Embryonic facial prominence (tissue), 1 donor: ENCODE results near the gene JUP.
"Not testable (repeated sequence)": the region's sequence is repeated elsewhere in the genome, so short reads cannot be mapped to it uniquely, and the experiment has no call there.

Experiments used
- DNase-seq: peaks from one replicate; pipeline ENCODE4 v3.0.0-alpha.2; 2016; ENCODE audit errors: extremely low spot score

JUP gene

DNA sequence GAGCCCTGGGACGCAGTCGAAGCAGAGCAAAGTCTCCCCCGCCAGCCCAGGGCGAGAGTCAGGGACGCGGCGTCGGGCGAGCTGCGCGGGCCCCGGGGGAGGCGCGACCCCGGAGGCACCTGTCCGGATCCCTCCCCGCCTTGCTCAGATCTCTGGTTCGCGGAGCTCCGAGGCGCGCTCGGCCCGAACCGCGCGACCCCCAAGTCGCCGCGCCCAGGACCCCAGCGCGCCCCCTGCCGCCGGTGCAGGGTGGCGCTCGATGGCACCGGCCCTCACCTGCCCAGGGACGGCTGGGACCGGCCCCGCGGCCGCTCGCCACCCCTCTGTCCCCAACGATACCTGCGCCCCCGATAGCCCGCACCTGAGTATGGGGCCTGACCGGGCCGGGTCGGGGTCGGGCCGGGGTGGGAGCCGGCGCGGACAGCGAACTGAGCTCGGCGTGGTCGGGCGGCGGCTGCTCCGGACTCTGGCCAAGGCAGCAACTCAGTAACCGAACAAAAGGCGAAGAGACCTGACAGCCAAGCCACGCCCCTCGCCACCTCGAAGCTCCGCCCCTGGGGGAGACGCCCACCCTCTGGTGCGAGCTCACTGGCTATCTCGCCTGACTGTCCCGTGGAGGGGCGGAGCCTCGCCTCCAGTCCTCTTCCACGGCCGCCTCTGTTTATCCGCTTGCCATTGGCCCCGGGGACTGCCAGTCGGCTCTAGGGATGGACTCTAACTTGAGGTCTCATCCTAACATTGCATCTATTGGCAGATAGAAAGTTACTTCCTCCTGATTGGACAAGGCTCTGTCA is at the start of gene JUP:
Gene JUP, minus strand, starts transcription at position 485 of the 794 bp plus-strand sequence. CDS start 14,857 bp downstream, outside the sequence.
- DNase-seq, result peak; percentile 92

DNA sequence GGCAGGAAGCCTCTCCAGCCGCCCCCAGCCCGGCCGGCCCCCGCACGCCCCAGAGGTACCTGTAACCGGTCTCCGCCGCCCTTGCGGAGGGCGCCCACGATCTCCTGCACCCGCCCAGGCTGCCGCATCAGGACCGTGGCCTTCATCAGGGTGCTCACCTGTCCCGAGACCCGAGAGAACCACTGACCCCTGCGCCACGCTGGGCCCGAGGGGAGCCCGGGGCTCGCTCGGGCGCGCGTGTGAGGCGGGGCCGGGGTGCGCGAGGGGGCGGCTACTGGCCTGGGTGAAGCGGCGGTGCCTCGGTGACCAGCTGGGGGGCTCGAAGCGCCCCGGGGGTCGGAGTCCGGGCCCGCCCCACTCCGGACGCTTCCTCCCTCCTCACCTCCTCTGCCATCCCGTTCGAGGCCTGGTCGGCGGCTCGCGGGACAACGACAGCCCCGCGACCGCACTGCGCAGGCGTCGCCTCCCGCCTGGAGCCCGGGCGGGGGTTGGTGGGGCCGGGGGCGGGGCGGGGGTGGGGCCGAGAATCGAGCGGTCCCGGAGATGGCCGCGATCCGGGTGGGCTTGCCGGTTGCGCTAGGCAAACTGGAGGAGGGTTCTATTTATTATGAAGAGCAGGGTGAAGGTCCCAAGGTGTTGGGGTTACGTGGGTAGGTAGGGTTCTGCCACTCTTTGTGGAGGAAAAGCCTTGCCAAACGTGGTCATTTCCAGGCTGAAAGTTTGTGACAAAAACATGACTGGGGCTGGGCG is 49.5 kb upstream of the JUP start, which contains the start of gene NT5C3B:
Gene NT5C3B, minus strand, starts transcription at position 433 of the 750 bp plus-strand sequence. Its CDS starts 39 bp downstream, at position 394.
- DNase-seq, result no peak

- DNase-seq, result no peak
These were observed 48.8 kb upstream of the JUP start for GRCh38 chr17:41835214-41835799.

DNA sequence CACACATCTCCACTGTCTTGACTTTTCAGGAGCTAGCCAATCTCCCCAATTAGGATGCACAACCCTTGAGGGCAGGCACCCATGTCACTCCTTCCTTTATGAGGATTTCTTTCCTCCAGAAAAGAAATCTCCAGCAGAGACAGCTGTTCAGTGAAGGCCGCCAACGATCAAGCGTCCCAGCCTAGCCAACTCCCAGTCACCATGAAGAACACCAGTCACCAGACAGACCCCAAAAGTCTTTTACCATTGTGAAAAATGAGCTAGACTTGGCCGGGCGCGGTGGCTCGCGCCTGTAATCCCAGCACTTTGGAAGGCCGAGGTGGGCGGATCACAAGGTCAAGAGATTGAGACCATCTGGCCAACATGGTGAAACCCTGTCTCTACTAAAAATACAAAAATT is 43.5 kb upstream of the JUP start:
- DNase-seq, result not testable (repeated sequence)

DNA sequence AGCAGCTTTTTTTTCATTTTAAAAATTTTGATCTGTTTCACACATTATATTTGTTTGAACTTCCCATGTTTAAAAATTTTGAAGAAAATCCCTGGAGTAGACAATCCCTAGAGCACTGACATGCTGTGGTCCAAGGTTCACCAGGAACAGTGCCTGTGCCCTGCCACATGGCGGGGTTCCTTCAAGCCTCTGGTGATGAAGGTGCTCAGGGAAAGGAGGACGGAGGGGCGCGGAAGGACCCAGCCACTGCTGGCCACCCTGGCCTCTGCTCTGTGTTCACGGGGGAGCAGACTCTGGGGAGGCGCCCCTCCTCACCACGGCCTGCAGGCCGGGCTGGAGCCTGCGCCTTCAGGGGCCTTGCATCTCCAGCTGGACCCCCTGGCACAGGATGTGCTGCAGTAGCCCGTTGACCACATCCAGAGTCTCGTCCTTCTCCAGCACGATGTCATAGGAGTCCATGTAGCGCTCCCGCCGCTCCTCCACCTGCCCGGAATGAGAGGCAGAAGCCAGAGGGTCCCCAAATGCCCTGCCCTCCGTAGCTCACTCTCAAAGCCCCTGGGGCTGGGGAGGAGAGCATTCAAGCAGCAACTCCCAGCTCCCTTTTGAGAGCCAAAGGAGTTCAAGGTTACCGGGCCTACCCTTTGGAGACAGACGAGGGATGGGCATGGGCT is 38.8 kb upstream of the JUP start:
- no peak for DNase-seq

- no peak for DNase-seq
These were observed 37.6 kb upstream of the JUP start for GRCh38 chr17:41824086-41824485.

GRCh38 chr17:41823580-41823979 is 37.1 kb upstream of the JUP start:
- DNase-seq, result no peak

- DNase-seq, result no peak
These were observed 36.6 kb upstream of the JUP start for GRCh38 chr17:41823141-41823524.

DNA sequence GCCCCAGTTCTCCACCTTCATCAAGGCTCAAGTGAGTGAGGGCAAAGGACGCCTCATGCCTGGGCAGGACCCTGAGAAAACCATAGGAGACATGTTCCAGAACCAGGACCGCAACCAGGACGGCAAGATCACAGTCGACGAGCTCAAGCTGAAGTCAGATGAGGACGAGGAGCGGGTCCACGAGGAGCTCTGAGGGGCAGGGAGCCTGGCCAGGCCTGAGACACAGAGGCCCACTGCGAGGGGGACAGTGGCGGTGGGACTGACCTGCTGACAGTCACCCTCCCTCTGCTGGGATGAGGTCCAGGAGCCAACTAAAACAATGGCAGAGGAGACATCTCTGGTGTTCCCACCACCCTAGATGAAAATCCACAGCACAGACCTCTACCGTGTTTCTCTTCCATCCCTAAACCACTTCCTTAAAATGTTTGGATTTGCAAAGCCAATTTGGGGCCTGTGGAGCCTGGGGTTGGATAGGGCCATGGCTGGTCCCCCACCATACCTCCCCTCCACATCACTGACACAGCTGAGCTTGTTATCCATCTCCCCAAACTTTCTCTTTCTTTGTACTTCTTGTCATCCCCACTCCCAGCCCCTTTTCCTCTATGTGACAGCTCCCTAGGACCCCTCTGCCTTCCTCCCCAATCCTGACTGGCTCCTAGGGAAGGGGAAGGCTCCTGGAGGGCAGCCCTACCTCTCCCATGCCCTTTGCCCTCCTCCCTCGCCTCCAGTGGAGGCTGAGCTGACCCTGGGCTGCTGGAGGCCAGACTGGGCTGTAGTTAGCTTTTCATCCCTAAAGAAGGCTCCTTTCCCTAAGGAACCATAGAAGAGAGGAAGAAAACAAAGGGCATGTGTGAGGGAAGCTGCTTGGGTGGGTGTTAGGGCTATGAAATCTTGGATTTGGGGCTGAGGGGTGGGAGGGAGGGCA is 36.0 kb upstream of the JUP start:
- DNase-seq, result no peak

DNA sequence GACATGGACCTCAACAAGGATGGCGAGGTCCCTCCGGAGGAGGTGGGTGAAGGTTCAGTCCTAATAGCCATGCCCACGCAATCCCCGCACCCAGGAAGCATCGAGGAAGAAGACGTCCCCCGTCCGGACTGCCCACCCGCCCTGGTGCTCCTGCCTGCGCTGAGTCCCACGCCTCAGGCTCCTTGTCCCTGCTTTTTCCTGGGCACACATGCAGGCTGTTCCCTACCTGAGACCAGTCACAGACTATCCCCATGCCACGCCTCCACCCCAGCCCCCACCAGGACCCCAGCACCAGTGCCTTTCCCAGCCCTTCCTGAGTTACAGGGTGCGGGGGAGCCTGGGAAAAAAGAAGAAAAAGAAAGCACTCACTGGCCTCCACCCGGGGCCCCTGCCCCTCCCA is 35.3 kb upstream of the JUP start:
- DNase-seq, result no peak

GRCh38 chr17:41818024-41818423 is 31.5 kb upstream of the JUP start:
- DNase-seq, result no peak

DNA sequence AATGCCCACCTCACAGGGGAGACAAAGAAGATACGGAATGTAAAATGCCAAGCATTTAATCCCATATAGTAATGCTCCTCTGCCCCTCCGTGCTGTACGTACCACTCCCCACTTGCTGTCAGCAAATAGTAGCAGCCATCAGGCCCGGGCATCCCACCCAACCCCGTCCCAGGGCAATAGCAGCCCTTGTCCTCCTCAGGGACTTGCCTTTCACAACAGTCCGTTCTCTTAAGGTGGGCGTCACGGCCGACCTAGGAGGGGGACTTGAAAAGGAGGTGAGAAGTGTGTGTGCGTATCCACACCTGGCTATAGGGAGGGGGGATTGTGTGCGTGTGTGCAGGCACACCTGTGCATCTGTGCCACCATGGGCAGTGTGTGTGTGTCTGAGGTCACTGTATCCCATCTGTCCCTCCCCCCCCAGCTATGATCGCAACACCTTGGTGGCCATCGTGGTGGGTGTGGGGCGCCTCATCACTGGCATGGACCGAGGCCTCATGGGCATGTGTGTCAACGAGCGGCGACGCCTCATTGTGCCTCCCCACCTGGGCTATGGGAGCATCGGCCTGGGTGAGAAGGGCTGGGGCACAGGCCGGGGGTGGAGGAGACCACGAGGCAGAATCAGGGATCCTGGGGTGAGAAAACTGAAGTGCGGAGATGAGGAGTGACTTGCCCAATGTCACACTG is 30.3 kb upstream of the JUP start:
- no peak for DNase-seq

DNA sequence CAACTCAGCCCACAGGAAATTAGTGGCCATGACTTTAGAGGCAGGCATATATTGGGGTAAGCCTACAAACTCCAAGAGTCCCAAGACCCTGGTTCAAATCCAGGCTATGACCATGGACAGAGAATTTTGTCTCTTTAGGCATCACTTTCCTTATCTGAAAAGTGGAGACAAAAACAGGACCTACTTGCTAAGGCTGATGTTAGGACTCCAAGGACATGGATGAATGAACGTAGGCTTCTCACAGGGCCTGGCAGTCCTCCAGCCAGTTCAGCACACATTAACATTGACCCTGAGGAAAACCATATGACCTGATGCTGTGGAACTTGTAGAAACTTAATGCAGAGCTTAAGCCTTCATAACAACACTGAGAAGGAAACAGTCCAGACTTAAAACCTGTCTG is 27.7 kb upstream of the JUP start:
- DNase-seq, result no peak

DNA sequence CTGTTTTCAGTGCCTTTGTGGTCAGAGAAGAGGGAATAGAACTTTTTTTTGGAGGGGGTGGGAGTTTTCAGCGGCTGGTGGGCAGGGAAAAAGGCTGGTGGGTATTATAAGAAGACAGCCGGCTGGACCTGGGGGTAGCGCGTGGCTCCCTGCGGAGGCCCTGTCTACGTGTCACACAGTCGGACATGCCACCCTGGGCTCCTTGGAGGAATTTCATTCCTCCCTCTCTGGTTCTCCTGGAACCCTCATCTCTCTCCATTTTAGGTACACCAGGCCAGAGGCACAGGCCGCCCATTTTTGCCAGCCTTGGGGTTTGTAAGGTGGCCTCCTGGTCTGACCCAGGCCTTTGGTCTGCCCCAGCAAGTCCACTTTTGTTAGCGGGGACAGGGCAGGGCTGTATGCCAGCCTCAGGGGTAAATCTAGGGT is 27.2 kb upstream of the JUP start:
- DNase-seq, result no peak

GRCh38 chr17:41813152-41813680 is 26.7 kb upstream of the JUP start:
- DNase-seq, result no peak

DNA sequence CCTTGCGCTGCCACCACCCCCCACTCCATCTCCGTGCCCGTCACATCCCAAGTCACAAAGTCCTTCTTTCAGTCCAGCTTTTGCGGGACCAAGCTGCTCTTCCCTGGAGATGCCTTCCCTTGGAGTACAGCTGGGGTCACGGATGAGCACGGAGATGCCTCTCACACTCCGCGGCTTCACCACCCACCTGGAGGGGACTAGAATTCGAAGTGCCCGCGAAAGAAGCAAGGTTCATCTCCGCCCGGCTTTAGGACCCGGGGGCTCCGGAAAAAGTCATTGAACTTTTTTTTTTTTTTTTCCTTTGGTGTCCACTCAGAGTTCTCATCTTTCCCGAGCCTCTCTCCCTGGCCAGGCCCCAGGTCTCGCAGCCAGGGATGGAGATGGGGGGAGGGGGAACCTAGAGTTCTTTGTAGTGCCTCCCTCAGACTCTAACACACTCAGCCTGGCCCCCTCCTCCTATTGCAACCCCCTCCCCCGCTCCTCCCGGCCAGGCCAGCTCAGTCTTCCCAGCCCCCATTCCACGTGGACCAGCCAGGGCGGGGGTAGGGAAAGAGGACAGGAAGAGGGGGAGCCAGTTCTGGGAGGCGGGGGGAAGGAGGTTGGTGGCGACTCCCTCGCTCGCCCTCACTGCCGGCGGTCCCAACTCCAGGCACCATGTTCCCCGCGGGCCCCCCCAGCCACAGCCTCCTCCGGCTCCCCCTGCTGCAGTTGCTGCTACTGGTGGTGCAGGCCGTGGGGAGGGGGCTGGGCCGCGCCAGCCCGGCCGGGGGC is 26.1 kb upstream of the JUP start, which contains the start of gene FKBP10:
Gene FKBP10, plus strand, starts transcription at position 624 of the 771 bp plus-strand sequence. Its CDS starts 31 bp downstream, at position 655.
- DNase-seq, result peak; percentile 83

DNA sequence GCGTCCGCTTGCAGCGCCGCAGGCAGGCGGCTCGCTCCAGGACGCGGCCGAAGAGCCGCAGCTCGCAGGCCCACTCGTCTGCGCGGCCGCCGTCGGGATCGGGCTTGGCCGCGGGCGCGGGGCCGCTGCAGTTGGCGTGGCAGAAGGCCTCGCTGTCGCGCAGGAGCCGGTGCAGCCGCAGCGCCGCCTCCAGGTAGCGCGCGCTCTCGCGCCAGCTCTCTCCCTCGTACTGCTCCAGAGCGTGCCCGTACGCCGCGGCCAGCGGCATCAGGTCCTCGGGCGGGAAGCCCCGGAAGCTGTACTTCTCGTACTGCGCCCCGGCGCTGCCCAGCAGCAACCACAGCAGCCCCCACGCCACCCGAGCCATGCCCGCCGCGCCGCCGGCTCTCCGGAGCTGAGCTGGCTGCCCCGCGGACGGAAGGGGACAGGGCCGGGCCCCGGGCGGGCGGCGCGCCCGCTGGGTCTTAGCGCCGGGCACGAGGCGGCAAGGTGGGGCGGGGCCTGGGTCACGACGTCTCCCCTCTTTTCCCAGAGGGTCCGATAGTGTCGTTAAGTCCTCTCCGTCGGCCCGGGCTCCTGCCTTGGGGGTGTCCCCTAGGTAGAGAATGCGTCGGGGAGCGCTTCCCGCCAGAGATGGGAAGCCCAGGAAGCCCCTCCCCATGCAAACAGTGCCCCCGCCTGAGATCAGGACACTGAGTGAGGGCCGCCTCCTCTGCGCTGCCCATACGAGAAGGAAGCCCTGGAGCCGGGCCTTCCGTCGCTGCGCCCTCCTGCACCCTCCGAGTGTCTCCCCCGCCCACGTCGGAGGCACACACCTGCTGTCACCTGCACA is 25.3 kb upstream of the JUP start, which contains the start of gene P3H4:
Gene P3H4, minus strand, starts transcription at position 401 of the 832 bp plus-strand sequence. Its CDS starts 34 bp downstream, at position 367.
- peak; percentile 43 for DNase-seq
